Naive thymus-derived CD4-positive, alpha-beta T cell (primary cell): ENCODE data around the gene HSPB6. TPM values are rescaled to one million over a fixed set of nuclear protein-coding genes. Genes with fewer than 3 reads are reported as not detected.

Experiments used
- ATAC-seq: fragments of 150-1000 bp; cut with Tn5 transposase; 2 replicates; pipeline ENCODE4 v1.10.0; 2021; ENCODE audit warnings: mild to moderate bottlenecking, moderate library complexity
- CTCF ChIA-PET: fragments of 350-600 bp; sonication (Branson Sonifier 250); formaldehyde crosslinking; loops from one replicate; lab custom pipeline; 2021; ENCODE audit warnings: antibody characterized with exemption; lab: Charles Lee
- POLR2A ChIA-PET: fragments of 350-600 bp; sonication (Branson Sonifier 250); formaldehyde crosslinking; loops from one replicate; lab custom pipeline; 2021; ENCODE audit warnings: antibody characterized with exemption, inconsistent platforms; lab: Charles Lee
- DNase-seq, 9 donors: peaks; one replicate each; pipeline versions ENCODE4 v3.0.0 to v3.0.0-alpha.2; 2020 to 2022; ENCODE audit warnings: mixed read lengths in 1 of 9
- H3K27ac ChIP-seq: one replicate; pipeline ENCODE4 v1.7.0; 2013; ENCODE audit warnings: mild to moderate bottlenecking, low read depth, low read length, moderate library complexity
- H3K27me3 ChIP-seq, 2 donors: one replicate each; pipeline ENCODE4 v1.7.0; 2013; ENCODE audit warnings: low read length in 2 of 2, mild to moderate bottlenecking in 2 of 2, moderate library complexity in 2 of 2; ENCODE audit not compliant: control insufficient read depth in 2 of 2, insufficient read depth in 2 of 2
- H3K36me3 ChIP-seq, 3 experiments: 1 replicate in 2 of 3; 2 replicates in 1 of 3; pipeline ENCODE4 v1.7.0; 2013; ENCODE audit warnings: low read length in 3 of 3, mild to moderate bottlenecking in 3 of 3, moderate library complexity in 1 of 3; ENCODE audit not compliant: insufficient read depth in 3 of 3, control insufficient read depth in 2 of 3
- H3K4me1 ChIP-seq, 2 donors: one replicate each; pipeline ENCODE4 v1.7.0; 2013; ENCODE audit warnings: low read length in 2 of 2, mild to moderate bottlenecking in 2 of 2, moderate library complexity in 1 of 2; ENCODE audit not compliant: control insufficient read depth in 2 of 2, insufficient read depth in 2 of 2
- H3K4me3 ChIP-seq: 2 replicates; pipeline ENCODE4 v1.7.0; 2013; ENCODE audit warnings: mild to moderate bottlenecking, low read length
- H3K9me3 ChIP-seq, 3 experiments: 1 replicate in 2 of 3; 2 replicates in 1 of 3; pipeline ENCODE4 v1.7.0; 2013; ENCODE audit warnings: low read length in 3 of 3; ENCODE audit not compliant: control insufficient read depth in 2 of 3
- H3K27ac Mint-ChIP-seq, 9 donors: one replicate each; pipeline ENCODE4 v1.8.0; 2020 to 2022; ENCODE audit warnings: mixed read lengths in 9 of 9, mild to moderate bottlenecking in 8 of 9, moderate library complexity in 5 of 9, inconsistent platforms in 2 of 9
- H3K27me3 Mint-ChIP-seq, 5 donors: one replicate each; pipeline ENCODE4 v1.8.0; 2021 to 2022; ENCODE audit warnings: mixed read lengths in 5 of 5, mild to moderate bottlenecking in 1 of 5
- H3K36me3 Mint-ChIP-seq, 5 donors: one replicate each; pipeline ENCODE4 v1.8.0; 2020 to 2022; ENCODE audit warnings: mixed read lengths in 5 of 5, mild to moderate bottlenecking in 3 of 5, inconsistent platforms in 1 of 5
- H3K4me1 Mint-ChIP-seq, 7 donors: one replicate each; pipeline ENCODE4 v1.8.0; 2020 to 2022; ENCODE audit warnings: mixed read lengths in 7 of 7, mild to moderate bottlenecking in 3 of 7, inconsistent platforms in 1 of 7
- H3K4me3 Mint-ChIP-seq, 10 donors: one replicate each; pipeline ENCODE4 v1.8.0; 2020 to 2022; ENCODE audit warnings: mild to moderate bottlenecking in 10 of 10, mixed read lengths in 10 of 10, moderate library complexity in 6 of 10, inconsistent platforms in 2 of 10
- H3K9me3 Mint-ChIP-seq, 11 donors: one replicate each; pipeline ENCODE4 v1.8.0; 2020 to 2022; ENCODE audit warnings: mixed read lengths in 11 of 11, mild to moderate bottlenecking in 4 of 11, inconsistent platforms in 1 of 11, moderate library complexity in 1 of 11
- intact Hi-C, 2 donors: fragments of 100-400 bp; cut with micrococcal nuclease; formaldehyde crosslinking; loops; one replicate each; pipeline ENCODE4 v1.15.1; 2023
- polyA plus RNA-seq, 2 donors: library from polyadenylated mRNA; unstranded; fragments of 300-500 nt; fragmentation: Illumina TruSeq; gene quantifications; one replicate each; pipeline ENCODE4 v1.2.3, GENCODE V29; 2021
- total RNA-seq, 6 experiments: library from RNA in 5 of 6; stranded (reverse) in 5 of 6; gene quantifications; 1 replicate in 5 of 6; 2 replicates in 1 of 6; pipeline ENCODE4 v1.2.3 and lab custom pipeline; 2021 to 2026

The HSPB6 gene
- total and polyA plus RNA-seq, 7 experiments from 2014 or later: 0.22 TPM; not detected in 6

GRCh38 chr19:35780717-35781116, 23.9 kb upstream of the HSPB6 start:
- Histone ChIP-seq H3K27ac (no peak overlapping the region), H3K36me3 (peaks cover 0 to 27% (median 0%) of the 10 kb centered on the region in 3 experiments), H3K4me3 (no peak overlapping the region), H3K4me1 (peaks cover 0 to 6% of the 10 kb centered on the region in 2 donors), H3K9me3 (no peaks in the 10 kb centered on the region), H3K27me3 (no peaks in the 10 kb centered on the region)
- Mint-ChIP-seq H3K9me3 (peaks cover 0 to 2% (median 0%) of the 10 kb centered on the region in 11 donors), H3K27me3 (no peaks in the 10 kb centered on the region), H3K4me3 (no peak overlapping the region), H3K36me3 (peaks cover 0 to 16% (median 7%) of the 10 kb centered on the region in 5 donors), H3K4me1 (peaks cover 0 to 19% (median 9%) of the 10 kb centered on the region in 7 donors), H3K27ac (no peak overlapping the region)
- POLR2A ChIA-PET: no interaction called here
- ATAC-seq (no peak), DNase-seq (no peak)
- intact Hi-C loops: no loop called here
- CTCF ChIA-PET: no interaction called here

GRCh38 chr19:35780058-35780457, 23.2 kb upstream of the HSPB6 start:
- Mint-ChIP-seq H3K36me3 (peaks cover 0 to 16% (median 7%) of the 10 kb centered on the region in 5 donors), H3K27me3 (no peaks in the 10 kb centered on the region), H3K4me3 (no peak overlapping the region), H3K27ac (no peak overlapping the region), H3K4me1 (peaks cover 3 to 19% (median 9%) of the 10 kb centered on the region in 7 donors), H3K9me3 (peaks cover 0 to 2% (median 0%) of the 10 kb centered on the region in 11 donors)
- Histone ChIP-seq H3K27me3 (no peaks in the 10 kb centered on the region), H3K27ac (no peak overlapping the region), H3K9me3 (no peaks in the 10 kb centered on the region), H3K4me3 (no peak overlapping the region), H3K4me1 (peaks cover 0 to 6% of the 10 kb centered on the region in 2 donors), H3K36me3 (peaks cover 0 to 24% (median 0%) of the 10 kb centered on the region in 3 experiments)
- ATAC-seq (no peak), DNase-seq (no peak)
- ChIA-PET POLR2A (no interaction called here), CTCF (no interaction called here)
- intact Hi-C loops: no loop called here

- H3K9me3 ChIP-seq: no peaks in the 10 kb centered on the region
- H3K4me3 Mint-ChIP-seq: no peak overlapping the region
- ChIA-PET CTCF (no interaction called here), POLR2A (no interaction called here)
- H3K27ac Mint-ChIP-seq: peak overlapping the region in 1 of 9 donors; percentile 25
- no peaks in the 10 kb centered on the region for H3K27me3 Mint-ChIP-seq
- intact Hi-C loops: loop anchor here in 1 of 2 donors (10.0 kb wide), 1 partner anchor 276 kb away; the partner anchor contains the start of genes THAP8 and WDR62
- H3K4me1 ChIP-seq: peaks cover 0 to 6% of the 10 kb centered on the region in 2 donors
- ATAC-seq: no peak
- no peak overlapping the region for H3K27ac ChIP-seq
- peaks cover 13 to 28% (median 18%) of the 10 kb centered on the region in 7 donors for H3K4me1 Mint-ChIP-seq
- no peaks in the 10 kb centered on the region for H3K27me3 ChIP-seq
- H3K36me3 Mint-ChIP-seq: peaks cover 0 to 16% (median 7%) of the 10 kb centered on the region in 5 donors
- H3K4me3 ChIP-seq: no peak overlapping the region
- no peak for DNase-seq
- H3K36me3 ChIP-seq: peaks cover 0 to 20% (median 0%) of the 10 kb centered on the region in 3 experiments
- peaks cover 0 to 2% (median 0%) of the 10 kb centered on the region in 11 donors for H3K9me3 Mint-ChIP-seq
These were observed 22.2 kb upstream of the HSPB6 start for GRCh38 chr19:35779033-35779432.

- intact Hi-C loops: loop anchor here in 1 of 2 donors (10.0 kb wide), 1 partner anchor 277 kb away; the partner anchor contains the start of genes THAP8 and WDR62
- Mint-ChIP-seq H3K9me3 (peaks cover 0 to 2% (median 0%) of the 10 kb centered on the region in 11 donors), H3K4me3 (peak overlapping the region in 5 of 10 donors; percentile 11 to 51 (median 40)), H3K27me3 (no peaks in the 10 kb centered on the region), H3K27ac (no peak overlapping the region), H3K4me1 (peaks cover 13 to 28% (median 18%) of the 10 kb centered on the region in 7 donors), H3K36me3 (peaks cover 0 to 16% (median 3%) of the 10 kb centered on the region in 5 donors)
- ATAC-seq: no peak
- Histone ChIP-seq H3K27me3 (no peaks in the 10 kb centered on the region), H3K4me1 (peaks cover 0 to 6% of the 10 kb centered on the region in 2 donors), H3K36me3 (peaks cover 0 to 20% (median 0%) of the 10 kb centered on the region in 3 experiments), H3K9me3 (no peaks in the 10 kb centered on the region), H3K4me3 (no peak overlapping the region), H3K27ac (no peak overlapping the region)
- ChIA-PET POLR2A (no interaction called here), CTCF (interaction anchor here (0.5 to 1.0 kb wide), 3 partner anchors 79 to 477 kb away, joined by 3 to 4 read pairs (median 3); no protein-coding TSS in a partner anchor)
- no peak for DNase-seq
These were observed 21.1 kb upstream of the HSPB6 start for GRCh38 chr19:35777961-35778360.

GRCh38 chr19:35777086-35777841, 20.4 kb upstream of the HSPB6 start:
- no peak overlapping the region for H3K4me3 ChIP-seq
- H3K9me3 ChIP-seq: no peaks in the 10 kb centered on the region
- DNase-seq: no peak
- Mint-ChIP-seq H3K4me1 (peaks cover 11 to 28% (median 18%) of the 10 kb centered on the region in 7 donors), H3K27me3 (no peaks in the 10 kb centered on the region), H3K27ac (peak overlapping the region in 1 of 9 donors; percentile 44), H3K4me3 (peak overlapping the region; percentile 21 to 94 (median 72)), H3K9me3 (peaks cover 0 to 2% (median 0%) of the 10 kb centered on the region in 11 donors), H3K36me3 (peaks cover 0 to 16% (median 0%) of the 10 kb centered on the region in 5 donors)
- H3K27ac ChIP-seq: no peak overlapping the region
- ChIA-PET CTCF (interaction anchor here (0.5 to 1.0 kb wide), 3 partner anchors 78 to 476 kb away, joined by 3 to 4 read pairs (median 3); no protein-coding TSS in a partner anchor), POLR2A (no interaction called here)
- ATAC-seq: no peak
- H3K36me3 ChIP-seq: peaks cover 0 to 15% (median 0%) of the 10 kb centered on the region in 3 experiments
- no peaks in the 10 kb centered on the region for H3K27me3 ChIP-seq
- peaks cover 0 to 6% of the 10 kb centered on the region in 2 donors for H3K4me1 ChIP-seq
- intact Hi-C loops: loop anchor here in 1 of 2 donors (10.0 kb wide), 1 partner anchor 278 kb away; the partner anchor contains the start of genes THAP8 and WDR62

- CTCF ChIA-PET: no interaction called here
- peak overlapping the region; percentile 61 for H3K27ac ChIP-seq
- POLR2A ChIA-PET: interaction anchor here (0.6 kb wide), 1 partner anchor 16 kb away, joined by 5 read pairs; no protein-coding TSS in a partner anchor
- no peak for ATAC-seq
- intact Hi-C loops: loop anchor here in 1 of 2 donors (10.0 kb wide), 1 partner anchor 279 kb away; the partner anchor contains the start of genes THAP8 and WDR62
- DNase-seq: no peak
- H3K36me3 ChIP-seq: peaks cover 0 to 11% (median 0%) of the 10 kb centered on the region in 3 experiments
- peak overlapping the region; percentile 50 to 94 (median 78) for H3K4me3 Mint-ChIP-seq
- peaks cover 11 to 28% (median 18%) of the 10 kb centered on the region in 7 donors for H3K4me1 Mint-ChIP-seq
- H3K9me3 Mint-ChIP-seq: peaks cover 0 to 2% (median 0%) of the 10 kb centered on the region in 11 donors
- H3K27ac Mint-ChIP-seq: peak overlapping the region in 4 of 9 donors; percentile 12 to 88 (median 40)
- no peak overlapping the region for H3K4me3 ChIP-seq
- no peaks in the 10 kb centered on the region for H3K27me3 ChIP-seq
- peaks cover 0 to 6% of the 10 kb centered on the region in 2 donors for H3K4me1 ChIP-seq
- H3K27me3 Mint-ChIP-seq: no peaks in the 10 kb centered on the region
- H3K9me3 ChIP-seq: no peaks in the 10 kb centered on the region
- peaks cover 0 to 13% (median 0%) of the 10 kb centered on the region in 5 donors for H3K36me3 Mint-ChIP-seq
These were observed 19.4 kb upstream of the HSPB6 start for GRCh38 chr19:35776102-35776788.
